NCI-H526 treated with DMSO at 0.1 percent for 48 hours (cell line): ENCODE results near the gene MICAL3.
A peak's percentile ranks its signal among the peaks of the same experiment; 100 is the strongest.
"Not testable (repeated sequence)": the region's sequence is repeated elsewhere in the genome, so short reads cannot be mapped to it uniquely, and the experiment has no call there.

ENCODE experiments used
- DNase-seq: peaks from one replicate; lab custom pipeline; 2025; lab: John Stamatoyannopoulos, UW

The MICAL3 gene

GRCh38 chr22:17779286-17780115 is 244.9 kb downstream of the MICAL3 start:
- DNase-seq: no peak

GRCh38 chr22:17778412-17778976 is 245.9 kb downstream of the MICAL3 start:
- no peak for DNase-seq

- DNase-seq: no peak
Observed at GRCh38 chr22:17777717-17778044, 246.7 kb downstream of the MICAL3 start.

- DNase-seq: no peak
Observed at GRCh38 chr22:17777005-17777716, 247.2 kb downstream of the MICAL3 start.

GRCh38 chr22:17775781-17776465 is 248.4 kb downstream of the MICAL3 start:
- no peak for DNase-seq

GRCh38 chr22:17774926-17775685 is 249.3 kb downstream of the MICAL3 start:
- no peak for DNase-seq

GRCh38 chr22:17774206-17774925 is 250.0 kb downstream of the MICAL3 start, which contains the start of gene BID:
TSS of gene BID (minus strand) at chr22:17774469. CDS start at chr22:17750116, 24,353 bp downstream.
- DNase-seq: no peak

GRCh38 chr22:17773606-17774205 is 250.7 kb downstream of the MICAL3 start:
- peak; percentile 32 for DNase-seq

- DNase-seq: no peak
Observed at GRCh38 chr22:17772958-17773605, 251.3 kb downstream of the MICAL3 start.

- DNase-seq: no peak
Observed at GRCh38 chr22:17772249-17772957, 252.0 kb downstream of the MICAL3 start.

GRCh38 chr22:17770180-17771077 is 253.9 kb downstream of the MICAL3 start:
- DNase-seq: no peak

- no peak for DNase-seq
Observed at GRCh38 chr22:17769716-17770082, 254.7 kb downstream of the MICAL3 start.

GRCh38 chr22:17769013-17769715 is 255.2 kb downstream of the MICAL3 start:
- DNase-seq: no peak

- DNase-seq: no peak
Observed at GRCh38 chr22:17767233-17768065, 256.9 kb downstream of the MICAL3 start.

GRCh38 chr22:17764852-17765251 is 259.5 kb downstream of the MICAL3 start:
- not testable (repeated sequence) for DNase-seq

- DNase-seq: no peak
Observed at GRCh38 chr22:17764036-17764435, 260.3 kb downstream of the MICAL3 start.

- not testable (repeated sequence) for DNase-seq
Observed at GRCh38 chr22:17763442-17763841, 260.9 kb downstream of the MICAL3 start.
